Omental fat pad (tissue), 4 donors: ENCODE data around the gene MFRP. TPM values are rescaled to one million over a fixed set of nuclear protein-coding genes. Genes with fewer than 3 reads are reported as not detected.

Source experiments
- ATAC-seq: fragments of 150-250 bp; one replicate; pipeline ENCODE4 v1.9.1; 2016; ENCODE audit warnings: mild to moderate bottlenecking, moderate library complexity; ENCODE audit not compliant: low FRiP score
- DNase-seq: peaks from one replicate; pipeline ENCODE4 v3.0.0-alpha.2; 2019; ENCODE audit warnings: low spot score
- CTCF ChIP-seq, 3 donors: fragments of 450-650 bp; IDR thresholded peaks; one replicate each; pipeline ENCODE4 v1.5.1; 2016 to 2017; ENCODE audit warnings: antibody characterized with exemption in 3 of 3, mild to moderate bottlenecking in 3 of 3, moderate library complexity in 2 of 3
- total RNA-seq, 4 donors: library from RNA; depleted of rRNA; stranded (reverse); fragments of >200 nt; gene quantifications; one replicate each; pipeline ENCODE4 v1.1.0, GENCODE V29; 2016

The MFRP gene
- total RNA-seq, 4 donors from 2014 or later: not detected

- no peak for TF ChIP-seq CTCF (IDR thresholded peaks at IDR 0.05)
- ATAC-seq: no peak
- DNase-seq: no peak
These were observed 26.0 kb upstream of the MFRP start for GRCh38 chr11:119372260-119373058.

GRCh38 chr11:119371778-119372182 is 25.3 kb upstream of the MFRP start:
- TF ChIP-seq CTCF (IDR thresholded peaks at IDR 0.05): no peak
- ATAC-seq (no peak), DNase-seq (no peak)

- no peak for ATAC-seq
These were observed 24.6 kb upstream of the MFRP start for GRCh38 chr11:119371067-119371601.

GRCh38 chr11:119370486-119371046 is 24.1 kb upstream of the MFRP start:
- no peak for ATAC-seq
- no peak for DNase-seq

More at GRCh38 chr11:119371067-119371601, 24.6 kb upstream of the MFRP start:
- TF ChIP-seq CTCF (IDR thresholded peaks at IDR 0.05): no peak
- no peak for DNase-seq

GRCh38 chr11:119369132-119369925 is 22.8 kb upstream of the MFRP start:
- no peak for TF ChIP-seq CTCF (IDR thresholded peaks at IDR 0.05)
- DNase-seq (no peak), ATAC-seq (no peak)

More at GRCh38 chr11:119370486-119371046, 24.1 kb upstream of the MFRP start:
- TF ChIP-seq CTCF (IDR thresholded peaks at IDR 0.05): no peak

- DNase-seq (no peak), ATAC-seq (peak; percentile 27)
- TF ChIP-seq CTCF (IDR thresholded peaks at IDR 0.05): no peak
These were observed 21.9 kb upstream of the MFRP start for GRCh38 chr11:119368121-119369034.
